IMR-90 (cell line): Measurements from ENCODE around the gene XIRP1.

Experiments
- BHLHE40 ChIP-seq: fragments of 150-350 bp; IDR thresholded peaks from 2 replicates; pipeline ENCODE4 v1.6.1; 2016; ENCODE audit warnings: mild to moderate bottlenecking, low read depth, low read length
- CEBPB ChIP-seq: IDR thresholded peaks from 2 replicates; pipeline ENCODE4 v1.6.1; 2012; ENCODE audit warnings: low read depth, low read length, improper control_type of control experiment
- CHD1 ChIP-seq: IDR thresholded peaks from 2 replicates; pipeline ENCODE4 v1.6.1; 2012; ENCODE audit warnings: low read depth, low read length, improper control_type of control experiment
- CTCF ChIP-seq: conservative IDR thresholded peaks from 2 replicates; pipeline ENCODE4 v1.5.1; 2012; ENCODE audit warnings: mild to moderate bottlenecking, low read depth, low read length, improper control_type of control experiment
- ELK1 ChIP-seq: fragments of 150-350 bp; IDR thresholded peaks from 2 replicates; pipeline ENCODE4 v1.6.1; 2016; ENCODE audit warnings: low read depth, mild to moderate bottlenecking, low read length, moderate library complexity, borderline replicate concordance
- FOS ChIP-seq: fragments of 150-350 bp; IDR thresholded peaks from 2 replicates; pipeline ENCODE4 v1.6.1; 2016; ENCODE audit warnings: low read depth, low read length
- MAFK ChIP-seq: IDR thresholded peaks from 2 replicates; pipeline ENCODE4 v1.6.1; 2012; ENCODE audit warnings: low read depth, low read length, improper control_type of control experiment
- MAZ ChIP-seq: IDR thresholded peaks from 2 replicates; pipeline ENCODE4 v1.6.1; 2012; ENCODE audit warnings: low read depth, mild to moderate bottlenecking, low read length, improper control_type of control experiment, moderate library complexity, borderline replicate concordance
- MXI1 ChIP-seq: IDR thresholded peaks from 2 replicates; pipeline ENCODE4 v1.6.1; 2012; ENCODE audit warnings: low read depth, mild to moderate bottlenecking, low read length, moderate library complexity, borderline replicate concordance
- POLR2A ChIP-seq: IDR thresholded peaks from 2 replicates; pipeline ENCODE4 v1.6.1; 2012; ENCODE audit warnings: mild to moderate bottlenecking, low read depth, low read length
- RAD21 ChIP-seq: IDR thresholded peaks from 2 replicates; pipeline ENCODE4 v1.6.1; 2012; ENCODE audit warnings: low read length, improper control_type of control experiment
- RFX5 ChIP-seq: IDR thresholded peaks from 2 replicates; pipeline ENCODE4 v1.8.0; 2012; ENCODE audit warnings: low read depth, mild to moderate bottlenecking, low read length, moderate library complexity
- SMC3 ChIP-seq: fragments of 150-350 bp; IDR thresholded peaks from 2 replicates; pipeline ENCODE4 v1.6.1; 2016; ENCODE audit warnings: low read depth, mild to moderate bottlenecking, antibody characterized with exemption, low read length, moderate library complexity
- TF ChIP-seq, protein P1 (sequence below): fragments of 150-350 bp; IDR thresholded peaks from 2 replicates; pipeline ENCODE4 v1.6.1; 2017; ENCODE audit warnings: mild to moderate bottlenecking, antibody characterized with exemption, low read length, low read depth

- no peak for TF ChIP-seq CTCF
- no peak for TF ChIP-seq RFX5
- no peak for TF ChIP-seq POLR2A
- no peak for TF ChIP-seq MXI1
- TF ChIP-seq CEBPB: no peak
- TF ChIP-seq SMC3: no peak
- TF ChIP-seq, protein P1, sequence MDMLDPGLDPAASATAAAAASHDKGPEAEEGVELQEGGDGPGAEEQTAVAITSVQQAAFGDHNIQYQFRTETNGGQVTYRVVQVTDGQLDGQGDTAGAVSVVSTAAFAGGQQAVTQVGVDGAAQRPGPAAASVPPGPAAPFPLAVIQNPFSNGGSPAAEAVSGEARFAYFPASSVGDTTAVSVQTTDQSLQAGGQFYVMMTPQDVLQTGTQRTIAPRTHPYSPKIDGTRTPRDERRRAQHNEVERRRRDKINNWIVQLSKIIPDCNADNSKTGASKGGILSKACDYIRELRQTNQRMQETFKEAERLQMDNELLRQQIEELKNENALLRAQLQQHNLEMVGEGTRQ: no peak
- no peak for TF ChIP-seq MAFK
- TF ChIP-seq RAD21: no peak
- no peak for TF ChIP-seq ELK1
- TF ChIP-seq BHLHE40: no peak
- TF ChIP-seq CHD1: no peak
- TF ChIP-seq MAZ: no peak
- TF ChIP-seq FOS: no peak
Measured at GRCh38 chr3:39153977-39154279, 38.5 kb downstream of the XIRP1 start.
